SK-N-SH (cell line): Measurements from ENCODE around the gene TUBB3. TPM values are rescaled to one million over a fixed set of nuclear protein-coding genes. Genes with fewer than 3 reads are reported as not detected.
A peak's percentile ranks its signal among the peaks of the same experiment; 100 is the strongest.

Experiments
- CTCF ChIA-PET: fragments of 300-600, 350-600 bp; formaldehyde crosslinking; extraction: SDS; loops from one replicate; lab custom pipeline; 2021; lab: Yijun Ruan, JAX
- POLR2A ChIA-PET: fragments of 350-600 bp; sonication (Branson Sonifier 250); formaldehyde crosslinking; extraction: SDS; loops from one replicate; lab custom pipeline; 2020; ENCODE audit warnings: antibody characterized with exemption, inconsistent platforms; lab: Yijun Ruan, JAX
- DNase-seq: peaks from one replicate; pipeline ENCODE4 v3.0.0; 2012
- H2AFZ ChIP-seq: fragments of 200-600 bp; sonication (generic); 2 replicates; pipeline ENCODE4 v1.8.1; 2016; ENCODE audit warnings: antibody characterized with exemption, mild to moderate bottlenecking, low read depth
- H3F3A ChIP-seq: fragments of 200-600 bp; sonication (generic); replicated peaks from 2 replicates; pipeline ENCODE3; 2016; ENCODE audit warnings: antibody characterized with exemption, mild to moderate bottlenecking; ENCODE audit not compliant: insufficient read depth
- H3K27ac ChIP-seq, 2 experiments: fragments of 200-500 bp in 1 of 2; fragments of 200-600 bp in 1 of 2; sonication (Bioruptor generic) in 1 of 2; sonication (generic), shearing (Covaris generic) in 1 of 2; 2 replicates each; pipeline versions ENCODE4 v1.5.1 to v1.6.1; 2014 to 2016; ENCODE audit warnings: low read depth in 2 of 2, inconsistent platforms in 1 of 2, low read length in 1 of 2, mild to moderate bottlenecking in 1 of 2, mixed read lengths in 1 of 2
- H3K27me3 ChIP-seq: fragments of 200-600 bp; sonication (generic), shearing (Covaris generic); 2 replicates; pipeline ENCODE4 v1.6.1; 2016; ENCODE audit warnings: mixed run types; ENCODE audit not compliant: insufficient read depth
- H3K36me3 ChIP-seq, 2 experiments: fragments of 200-500 bp in 1 of 2; fragments of 200-600 bp in 1 of 2; sonication (Bioruptor generic) in 1 of 2; sonication (generic) in 1 of 2; replicated peaks in 1 of 2; 2 replicates each; pipeline versions ENCODE3 to v1.5.1; 2014 to 2016; ENCODE audit warnings: low read length in 1 of 2, mild to moderate bottlenecking in 1 of 2; ENCODE audit not compliant: insufficient read depth in 2 of 2, control insufficient read depth in 1 of 2
- H3K4me1 ChIP-seq, 2 experiments: fragments of 200-500 bp in 1 of 2; fragments of 200-600 bp in 1 of 2; sonication (Bioruptor generic) in 1 of 2; sonication (generic), shearing (Covaris generic) in 1 of 2; 2 replicates each; pipeline versions ENCODE4 v1.5.1 to v1.6.1; 2014 to 2016; ENCODE audit warnings: low read depth in 1 of 2, low read length in 1 of 2, mixed run types in 1 of 2; ENCODE audit not compliant: insufficient read depth in 2 of 2, control insufficient read depth in 1 of 2
- H3K4me2 ChIP-seq: fragments of 200-600 bp; sonication (generic), shearing (Covaris generic); 2 replicates; pipeline ENCODE4 v1.6.1; 2017; ENCODE audit warnings: mixed run types
- H3K4me3 ChIP-seq, 2 experiments: fragments of 200-500 bp in 1 of 2; fragments of 200-600 bp in 1 of 2; sonication (Bioruptor generic) in 1 of 2; sonication (generic), shearing (Covaris generic) in 1 of 2; 2 replicates each; pipeline versions ENCODE4 v1.5.1 to v1.8.1; 2014 to 2016; ENCODE audit warnings: low read depth in 2 of 2, inconsistent platforms in 1 of 2, low read length in 1 of 2, mild to moderate bottlenecking in 1 of 2, mixed read lengths in 1 of 2, moderate library complexity in 1 of 2
- H3K79me2 ChIP-seq: fragments of 200-600 bp; sonication (generic); 2 replicates; pipeline ENCODE4 v1.8.1; 2017; ENCODE audit warnings: mild to moderate bottlenecking; ENCODE audit not compliant: insufficient read depth
- H3K9ac ChIP-seq: fragments of 200-600 bp; sonication (generic); 2 replicates; pipeline ENCODE4 v1.6.1; 2017; ENCODE audit warnings: mixed run types
- H3K9me2 ChIP-seq: fragments of 200-600 bp; sonication (generic); 2 replicates; pipeline ENCODE4 v1.6.1; 2017; ENCODE audit warnings: mixed run types
- H3K9me3 ChIP-seq: fragments of 200-600 bp; sonication (generic); 2 replicates; pipeline ENCODE4 v1.6.1; 2017; ENCODE audit warnings: mixed run types, mild to moderate bottlenecking, moderate library complexity
- H4K20me1 ChIP-seq: fragments of 200-600 bp; sonication (generic); 2 replicates; pipeline ENCODE4 v1.6.1; 2017; ENCODE audit warnings: mild to moderate bottlenecking, mixed run types; ENCODE audit not compliant: insufficient read depth
- CHD2 ChIP-seq: fragments of 150-350 bp; IDR thresholded peaks from 2 replicates; pipeline ENCODE4 v1.6.1; 2018; ENCODE audit warnings: low read length; ENCODE audit not compliant: partially characterized antibody
- EP300 ChIP-seq, 2 experiments: IDR thresholded peaks; 2 replicates each; pipeline versions ENCODE4 v1.4.0 to v1.6.1; 2012; ENCODE audit warnings: borderline replicate concordance in 1 of 2, low read depth in 1 of 2, low read length in 1 of 2
- FOXM1 ChIP-seq: IDR thresholded peaks from 2 replicates; pipeline ENCODE4 v1.4.0; 2012; ENCODE audit warnings: low read depth, mild to moderate bottlenecking
- GABPA ChIP-seq: IDR thresholded peaks from 2 replicates; pipeline ENCODE4 v1.4.0; 2012; ENCODE audit warnings: low read depth, mild to moderate bottlenecking
- IRF3 ChIP-seq: fragments of 150-350 bp; IDR thresholded peaks from 2 replicates; pipeline ENCODE4 v1.6.1; 2016; ENCODE audit warnings: mild to moderate bottlenecking, low read depth, low read length
- NRF1 ChIP-seq: IDR thresholded peaks from 2 replicates; pipeline ENCODE4 v1.6.1; 2012; ENCODE audit warnings: low read depth, mild to moderate bottlenecking, low read length
- POLR2AphosphoS5 ChIP-seq: IDR thresholded peaks from 2 replicates; pipeline ENCODE4 v1.6.1; 2012; ENCODE audit warnings: low read depth, low read length
- RAD21 ChIP-seq: IDR thresholded peaks from 2 replicates; pipeline ENCODE4 v1.6.1; 2012; ENCODE audit warnings: mild to moderate bottlenecking, low read length
- SIN3A ChIP-seq: IDR thresholded peaks from 2 replicates; pipeline ENCODE4 v1.6.1; 2012; ENCODE audit warnings: low read depth, mild to moderate bottlenecking, low read length, moderate library complexity, borderline replicate concordance
- SMC3 ChIP-seq: IDR thresholded peaks from 2 replicates; pipeline ENCODE4 v1.6.1; 2012; ENCODE audit warnings: low read depth, low read length, improper control_type of control experiment
- TEAD4 ChIP-seq: IDR thresholded peaks from 2 replicates; pipeline ENCODE4 v1.4.0; 2012; ENCODE audit warnings: mild to moderate bottlenecking, borderline replicate concordance; ENCODE audit not compliant: insufficient read depth
- WGBS: methylation state at CpG from one replicate; pipeline ENCODE4 v1.1.6; 2017; ENCODE audit warnings: low lambda C conversion rate; 5-methylcytosine and 5-hydroxymethylcytosine counted together
- polyA plus RNA-seq, 3 experiments: library from polyadenylated mRNA; depleted of rRNA; stranded (reverse); fragments of >200 nt; gene quantifications; 2 replicates each; pipeline ENCODE4 v1.2.3, GENCODE V29; 2012

Gene TUBB3
- polyA plus RNA-seq, 1 of the 3 experiments (the other 2 are of a cell fraction), result 428 TPM

GRCh38 chr16:89949756-89950155, 26.6 kb downstream of the TUBB3 start:
- Histone ChIP-seq H3K9me2 (no peaks in the 10 kb centered on the region), H3K4me3 (peak overlapping the region; percentile 63 to 68; a peak in 3 of 4 replicates), H3K4me2 (peak overlapping the region; percentile 93), H3K4me1 (peaks cover 0 to 13% of the 10 kb centered on the region in 2 experiments; a peak in 1 of 4 replicates), H3K79me2 (peaks cover 21% of the 10 kb centered on the region; the same call in 1 of the 2 replicates), H3K27ac (no peak overlapping the region), H3K9ac (peak overlapping the region; percentile 57; the same call in 1 of the 2 replicates), H3K9me3 (no peaks in the 10 kb centered on the region), H2AFZ (no peak overlapping the region), H3K36me3 (peaks cover 0 to 3% of the 10 kb centered on the region in 2 experiments), H4K20me1 (0 out of 2 replicates have a peak, but pooled peaks cover 3% of the 10 kb centered on the region), H3F3A (no peaks in the 10 kb centered on the region)
- DNase-seq, result no peak
- ChIA-PET POLR2A (interaction anchor here (0.5 to 1.5 kb wide), 2 partner anchors 13 to 24 kb away, joined by 3 to 6 read pairs; no protein-coding TSS in a partner anchor), CTCF (interaction anchor here (0.8 to 1.7 kb wide), 11 partner anchors 8 to 77 kb away, joined by 3 to 6 read pairs (median 3); partner anchors contain the start of genes MC1R, TCF25 and TUBB3)
- 85% methylated on average over 11 of the region's 12 CpGs for WGBS
- TF ChIP-seq RAD21 (no peak), POLR2AphosphoS5 (no peak), FOXM1 (no peak), TEAD4 (no peak), CHD2 (no peak), SIN3A (no peak)
- TF ChIP-seq, all 33 proteins: peak for 0
- no peaks in the 10 kb centered on the region for H3K27me3 ChIP-seq

GRCh38 chr16:89951509-89951908, 28.4 kb downstream of the TUBB3 start:
- H4K20me1 ChIP-seq, result 0 out of 2 replicates have a peak, but pooled peaks cover 3% of the 10 kb centered on the region
- CTCF ChIA-PET, result interaction anchor here (0.7 kb wide), 1 partner anchor 27 kb away, joined by 3 read pairs; no protein-coding TSS in a partner anchor
- H3K27me3 ChIP-seq, result no peaks in the 10 kb centered on the region
- no peaks in the 10 kb centered on the region for H3K9me2 ChIP-seq
- H3K4me1 ChIP-seq, result peaks cover 0 to 13% of the 10 kb centered on the region in 2 experiments; a peak in 1 of 4 replicates
- 98% methylated on average over 5 of the region's 5 CpGs for WGBS
- H3K4me2 ChIP-seq, result no peak overlapping the region
- TF ChIP-seq IRF3 (no peak), SMC3 (no peak), GABPA (no peak), EP300 (IDR thresholded peaks at IDR 0.05; ENCODE audit: borderline replicate concordance in 1 of 2, low read depth in 1 of 2, low read length in 1 of 2) (no peak), NRF1 (no peak)
- H3K27ac ChIP-seq, result no peak overlapping the region
- H3K36me3 ChIP-seq, result peaks cover 0 to 9% of the 10 kb centered on the region in 2 experiments
- DNase-seq, result no peak
- H3K4me3 ChIP-seq, result no peak overlapping the region
- no peak overlapping the region for H3K9ac ChIP-seq
- no peaks in the 10 kb centered on the region for H3K9me3 ChIP-seq
- POLR2A ChIA-PET, result no interaction called here
- H3K79me2 ChIP-seq, result peaks cover 21% of the 10 kb centered on the region; the same call in 1 of the 2 replicates
- no peaks in the 10 kb centered on the region for H3F3A ChIP-seq
- H2AFZ ChIP-seq, result no peak overlapping the region
